ENCODE results near the gene KCNK18.

GRCh38 chr10:117159390-117159789 lies 37.9 kb upstream of the KCNK18 start:
- no peak for TF ChIP-seq CTCF (IDR thresholded peaks at IDR 0.05)
- no peak for TF ChIP-seq POLR2A (IDR thresholded peaks at IDR 0.05)
- no peak for TF ChIP-seq EP300 (IDR thresholded peaks at IDR 0.05)
